HuH-7.5 (cell line): Measurements from ENCODE around the gene BLOC1S4.

Source experiments
- DNase-seq: peaks from one replicate; pipeline ENCODE4 v3.0.0; 2011; ENCODE audit warnings: low spot score

Gene BLOC1S4

GRCh38 chr4:6692379-6692778 lies 23.6 kb upstream of the BLOC1S4 start:
- no peak for DNase-seq

GRCh38 chr4:6692806-6693205 lies 23.2 kb upstream of the BLOC1S4 start:
- no peak for DNase-seq

GRCh38 chr4:6693231-6694176 lies 22.5 kb upstream of the BLOC1S4 start, which contains the start of gene S100P:
Gene S100P (plus strand): TSS chr4:6693878. CDS start chr4:6693933, 55 bp downstream.
- no peak for DNase-seq

GRCh38 chr4:6694177-6694901 lies 21.6 kb upstream of the BLOC1S4 start:
- no peak for DNase-seq

- DNase-seq = peak; percentile 80
Measured at GRCh38 chr4:6695660-6696610, 20.0 kb upstream of the BLOC1S4 start.

- no peak for DNase-seq
Measured at GRCh38 chr4:6696611-6697010, 19.4 kb upstream of the BLOC1S4 start.

- DNase-seq = no peak
Measured at GRCh38 chr4:6697131-6697530, 18.8 kb upstream of the BLOC1S4 start.

- DNase-seq = no peak
Measured at GRCh38 chr4:6699388-6699787, 16.6 kb upstream of the BLOC1S4 start.

GRCh38 chr4:6699903-6700302 lies 16.1 kb upstream of the BLOC1S4 start:
- no peak for DNase-seq

GRCh38 chr4:6701371-6701770 lies 14.6 kb upstream of the BLOC1S4 start:
- DNase-seq = no peak

GRCh38 chr4:6702761-6703160 lies 13.2 kb upstream of the BLOC1S4 start:
- DNase-seq = no peak

- DNase-seq = no peak
Measured at GRCh38 chr4:6703786-6704185, 12.2 kb upstream of the BLOC1S4 start.

GRCh38 chr4:6705646-6706045 lies 10.3 kb upstream of the BLOC1S4 start:
- DNase-seq = no peak

- DNase-seq = no peak
Measured at GRCh38 chr4:6706173-6706572, 9.8 kb upstream of the BLOC1S4 start.

GRCh38 chr4:6709230-6710114 lies 6.5 kb upstream of the BLOC1S4 start, which contains the start of gene MRFAP1L1:
Gene MRFAP1L1 (minus strand): TSS chr4:6709865. CDS start chr4:6709629, 236 bp downstream.
- DNase-seq = peak; percentile 81

GRCh38 chr4:6710282-6710681 lies 5.7 kb upstream of the BLOC1S4 start:
- DNase-seq = no peak

- DNase-seq = no peak
Measured at GRCh38 chr4:6710996-6711395, 5.0 kb upstream of the BLOC1S4 start.

- no peak for DNase-seq
Measured at GRCh38 chr4:6714954-6715353, 1.0 kb upstream of the BLOC1S4 start.

- DNase-seq = no peak
Measured at GRCh38 chr4:6715704-6716017, 313 bp upstream of the BLOC1S4 start.

- no peak for DNase-seq
Measured at GRCh38 chr4:6716958-6717655, 1.1 kb downstream of the BLOC1S4 start.
